Tibial nerve (tissue), 4 donors: ENCODE data around the gene SPTBN1. TPM values are rescaled to one million over a fixed set of nuclear protein-coding genes. Genes with fewer than 3 reads are reported as not detected.

Experiments
- DNase-seq, 2 donors: peaks; one replicate each; pipeline ENCODE4 v3.0.0-alpha.2; 2019; ENCODE audit warnings: low spot score in 2 of 2
- H3K27ac ChIP-seq, 4 donors: fragments of 200-600 bp; sonication (generic) in 3 of 4; one replicate each; pipeline ENCODE4 v1.5.1; 2017 to 2019; ENCODE audit warnings: mild to moderate bottlenecking in 1 of 4
- H3K27me3 ChIP-seq, 2 donors: fragments of 200-600 bp; sonication (generic) in 1 of 2; one replicate each; pipeline versions ENCODE4 v1.5.1 to v1.6.0; 2017 to 2019
- H3K36me3 ChIP-seq, 3 donors: fragments of 200-600 bp; sonication (generic); one replicate each; pipeline ENCODE4 v1.5.1; 2018 to 2019
- H3K4me1 ChIP-seq, 4 donors: fragments of 200-600 bp; sonication (generic) in 3 of 4; one replicate each; pipeline ENCODE4 v1.5.1; 2017 to 2019
- H3K4me3 ChIP-seq, 4 donors: fragments of 200-600 bp; sonication (generic) in 3 of 4; one replicate each; pipeline ENCODE4 v1.5.1; 2017 to 2019; ENCODE audit warnings: mild to moderate bottlenecking in 1 of 4, moderate library complexity in 1 of 4
- H3K9me3 ChIP-seq, 4 donors: fragments of 200-600 bp; sonication (generic) in 3 of 4; one replicate each; pipeline ENCODE4 v1.5.1; 2017 to 2019
- CTCF ChIP-seq, 5 experiments: fragments of 200-600 bp in 3 of 5; fragments of 450-650 bp in 2 of 5; sonication (generic) in 3 of 5; IDR thresholded peaks; one replicate each; pipeline ENCODE4 v1.5.1; 2016 to 2019; ENCODE audit warnings: antibody characterized with exemption in 5 of 5, mild to moderate bottlenecking in 3 of 5, moderate library complexity in 2 of 5
- EP300 ChIP-seq, 2 donors: sonication (generic); formaldehyde crosslinking; IDR thresholded peaks; one replicate each; pipeline ENCODE4 v1.6.1; 2017; ENCODE audit warnings: antibody characterized with exemption in 2 of 2, mild to moderate bottlenecking in 1 of 2
- POLR2A ChIP-seq, 2 donors: fragments of 450-650 bp; IDR thresholded peaks; one replicate each; pipeline ENCODE4 v1.6.1; 2017; ENCODE audit warnings: antibody characterized with exemption in 2 of 2, mild to moderate bottlenecking in 2 of 2, moderate library complexity in 2 of 2
- WGBS, 2 donors: methylation state at CpG; one replicate each; pipeline ENCODE4 v1.1.5; 2018; 5-methylcytosine and 5-hydroxymethylcytosine counted together
- total RNA-seq, 4 donors: library from RNA; depleted of rRNA; stranded (reverse); fragments of >200 nt; gene quantifications; one replicate each; pipeline ENCODE4 v1.1.0, GENCODE V29; 2016

SPTBN1 gene
- total RNA-seq, 4 donors from 2014 or later = 670 to 967 (median 890) TPM

GRCh38 chr2:54720563-54720962, 264.4 kb downstream of the SPTBN1 start:
- Histone ChIP-seq H3K4me1 (peaks cover 0 to 22% (median 6%) of the 10 kb centered on the region in 4 donors), H3K36me3 (no peaks in the 10 kb centered on the region), H3K27me3 (peaks cover 0 to 15% of the 10 kb centered on the region in 2 donors), H3K27ac (no peak overlapping the region), H3K4me3 (no peak overlapping the region), H3K9me3 (no peaks in the 10 kb centered on the region)
- 58 to 63% methylated on average over 2 of the region's 2 CpGs for WGBS, 2 donors
- no peak for TF ChIP-seq CTCF (IDR thresholded peaks at IDR 0.05)
- no peak for TF ChIP-seq EP300 (IDR thresholded peaks at IDR 0.05)
- TF ChIP-seq POLR2A (IDR thresholded peaks at IDR 0.05) = no peak
- DNase-seq = no peak

Other genes with a start within 250 kb of the SPTBN1 start
- 1 to 10 TPM in 1 of 4 donors, under 1 TPM in 1, not detected in 2; 0.21 to 1.7 TPM for gene TSPYL6, start 200.1 kb upstream of the SPTBN1 start, total RNA-seq